ENCODE data around the gene DRD2.

DNA sequence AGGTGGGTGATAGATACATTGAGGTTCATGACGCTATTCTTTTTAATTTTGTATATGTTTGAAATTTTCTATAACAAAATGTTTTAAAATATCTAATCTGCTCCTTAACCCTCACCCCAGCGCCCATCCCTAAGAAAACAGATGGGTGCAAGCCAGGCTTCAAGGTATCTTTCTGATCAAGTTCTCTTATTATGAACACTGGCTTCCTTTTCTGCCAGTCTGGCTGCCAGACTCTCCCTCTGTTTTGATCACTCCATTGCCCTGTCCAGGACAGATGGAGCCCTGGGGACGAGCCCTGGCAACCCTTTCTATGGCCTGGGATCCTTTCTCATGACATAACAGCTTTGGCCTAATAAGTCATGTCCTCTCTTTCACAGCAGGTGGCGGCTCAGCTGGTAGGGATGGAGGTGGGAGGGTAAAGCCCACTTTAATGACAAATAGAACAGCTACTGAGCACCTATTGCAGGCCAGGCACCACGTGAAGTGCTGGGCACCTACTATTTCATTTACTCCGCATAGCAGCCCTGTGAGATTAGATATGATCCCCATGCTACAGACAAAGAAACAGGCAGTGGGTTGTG lies 38.4 kb downstream of the DRD2 start:
- TF ChIP-seq CTCF (IDR thresholded peaks at IDR 0.05; ENCODE audit: insufficient read depth, low read length) (no peak), GABPA (IDR thresholded peaks at IDR 0.05; ENCODE audit: low read depth) (no peak)
- TF ChIP-seq, protein P1, sequence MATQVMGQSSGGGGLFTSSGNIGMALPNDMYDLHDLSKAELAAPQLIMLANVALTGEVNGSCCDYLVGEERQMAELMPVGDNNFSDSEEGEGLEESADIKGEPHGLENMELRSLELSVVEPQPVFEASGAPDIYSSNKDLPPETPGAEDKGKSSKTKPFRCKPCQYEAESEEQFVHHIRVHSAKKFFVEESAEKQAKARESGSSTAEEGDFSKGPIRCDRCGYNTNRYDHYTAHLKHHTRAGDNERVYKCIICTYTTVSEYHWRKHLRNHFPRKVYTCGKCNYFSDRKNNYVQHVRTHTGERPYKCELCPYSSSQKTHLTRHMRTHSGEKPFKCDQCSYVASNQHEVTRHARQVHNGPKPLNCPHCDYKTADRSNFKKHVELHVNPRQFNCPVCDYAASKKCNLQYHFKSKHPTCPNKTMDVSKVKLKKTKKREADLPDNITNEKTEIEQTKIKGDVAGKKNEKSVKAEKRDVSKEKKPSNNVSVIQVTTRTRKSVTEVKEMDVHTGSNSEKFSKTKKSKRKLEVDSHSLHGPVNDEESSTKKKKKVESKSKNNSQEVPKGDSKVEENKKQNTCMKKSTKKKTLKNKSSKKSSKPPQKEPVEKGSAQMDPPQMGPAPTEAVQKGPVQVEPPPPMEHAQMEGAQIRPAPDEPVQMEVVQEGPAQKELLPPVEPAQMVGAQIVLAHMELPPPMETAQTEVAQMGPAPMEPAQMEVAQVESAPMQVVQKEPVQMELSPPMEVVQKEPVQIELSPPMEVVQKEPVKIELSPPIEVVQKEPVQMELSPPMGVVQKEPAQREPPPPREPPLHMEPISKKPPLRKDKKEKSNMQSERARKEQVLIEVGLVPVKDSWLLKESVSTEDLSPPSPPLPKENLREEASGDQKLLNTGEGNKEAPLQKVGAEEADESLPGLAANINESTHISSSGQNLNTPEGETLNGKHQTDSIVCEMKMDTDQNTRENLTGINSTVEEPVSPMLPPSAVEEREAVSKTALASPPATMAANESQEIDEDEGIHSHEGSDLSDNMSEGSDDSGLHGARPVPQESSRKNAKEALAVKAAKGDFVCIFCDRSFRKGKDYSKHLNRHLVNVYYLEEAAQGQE (IDR thresholded peaks at IDR 0.05; ENCODE audit: insufficient replicate concordance, low read depth): no peak

All from HL-60 (cell line).